Fibroblast of mammary gland (primary cell): ENCODE results near the gene LRMDA.
A peak's percentile ranks its signal among the peaks of the same experiment; 100 is the strongest.

Experiments
- DNase-seq: peaks from one replicate; pipeline ENCODE4 v3.0.0-alpha.2; 2010; ENCODE audit warnings: low read depth
- H3K4me3 ChIP-seq: 2 replicates; pipeline ENCODE4 v1.5.1; 2011; ENCODE audit warnings: low read depth, mild to moderate bottlenecking, low read length, moderate library complexity; ENCODE audit not compliant: control insufficient read depth
- CTCF ChIP-seq: conservative IDR thresholded peaks from 2 replicates; pipeline ENCODE4 v1.5.1; 2011; ENCODE audit warnings: low read depth, low read length, inconsistent platforms; ENCODE audit not compliant: control insufficient read depth, insufficient read depth

Gene LRMDA

GRCh38 chr10:75502838-75503237 lies 71.4 kb downstream of the LRMDA start:
- no peak for TF ChIP-seq CTCF
- DNase-seq, result no peak
- no peak overlapping the region for H3K4me3 ChIP-seq

- DNase-seq, result no peak
- TF ChIP-seq CTCF, result no peak
- H3K4me3 ChIP-seq, result no peak overlapping the region
These were observed 73.9 kb downstream of the LRMDA start for GRCh38 chr10:75505293-75505692.

GRCh38 chr10:75505840-75506506 lies 74.5 kb downstream of the LRMDA start:
- DNase-seq, result no peak
- H3K4me3 ChIP-seq, result no peak overlapping the region
- TF ChIP-seq CTCF, result no peak

- H3K4me3 ChIP-seq, result no peak overlapping the region
- no peak for TF ChIP-seq CTCF
- DNase-seq, result no peak
These were observed 75.5 kb downstream of the LRMDA start for GRCh38 chr10:75506930-75507329.

GRCh38 chr10:75507469-75507868 lies 76.0 kb downstream of the LRMDA start:
- TF ChIP-seq CTCF, result no peak
- H3K4me3 ChIP-seq, result no peak overlapping the region
- DNase-seq, result no peak

- H3K4me3 ChIP-seq, result no peak overlapping the region
- peak; percentile 97 for DNase-seq
- TF ChIP-seq CTCF, result no peak
These were observed 76.9 kb downstream of the LRMDA start for GRCh38 chr10:75508239-75508813.

- no peak overlapping the region for H3K4me3 ChIP-seq
- DNase-seq, result peak; percentile 50
- TF ChIP-seq CTCF, result no peak
These were observed 77.4 kb downstream of the LRMDA start for GRCh38 chr10:75508814-75509306.
